Lung microvascular endothelial cell (primary cell): ENCODE measurements around the gene CDKN1A. TPM values are rescaled to one million over a fixed set of nuclear protein-coding genes. Genes with fewer than 3 reads are reported as not detected.

Source experiments
- total RNA-seq: library from RNA; depleted of rRNA; stranded (reverse); fragments of >200 nt; gene quantifications from 2 replicates; pipeline ENCODE4 v1.2.1, GENCODE V29; 2014

CDKN1A gene
- total RNA-seq, 1 donor from 2014 or later = 64.1 TPM

Other genes with a start within 250 kb of the CDKN1A start
- gene PXT1, start 235.9 kb upstream of the CDKN1A start, total RNA-seq = under 0.01 TPM in 2 replicates
- 68.8 and 73.7 TPM in 2 replicates for gene KCTD20, start 235.7 kb upstream of the CDKN1A start, total RNA-seq
- 8.7 and 9.5 TPM in 2 replicates for gene STK38, start 131.2 kb upstream of the CDKN1A start, total RNA-seq
- gene SRSF3, start 84.4 kb upstream of the CDKN1A start, total RNA-seq = 191 and 296 TPM in 2 replicates
- not detected in 2 replicates for gene RAB44, start 19.1 kb downstream of the CDKN1A start, total RNA-seq
- 1.2 and 5.7 TPM in 2 replicates for gene CPNE5, start 160.7 kb downstream of the CDKN1A start, total RNA-seq
- 20.4 and 20.7 TPM in 2 replicates for gene PPIL1, start 196.1 kb downstream of the CDKN1A start, total RNA-seq
- gene C6orf89, start 207.2 kb downstream of the CDKN1A start, total RNA-seq = 14.8 and 21.2 TPM in 2 replicates